ENCODE results near the gene GDF9.

The GDF9 gene

DNA sequence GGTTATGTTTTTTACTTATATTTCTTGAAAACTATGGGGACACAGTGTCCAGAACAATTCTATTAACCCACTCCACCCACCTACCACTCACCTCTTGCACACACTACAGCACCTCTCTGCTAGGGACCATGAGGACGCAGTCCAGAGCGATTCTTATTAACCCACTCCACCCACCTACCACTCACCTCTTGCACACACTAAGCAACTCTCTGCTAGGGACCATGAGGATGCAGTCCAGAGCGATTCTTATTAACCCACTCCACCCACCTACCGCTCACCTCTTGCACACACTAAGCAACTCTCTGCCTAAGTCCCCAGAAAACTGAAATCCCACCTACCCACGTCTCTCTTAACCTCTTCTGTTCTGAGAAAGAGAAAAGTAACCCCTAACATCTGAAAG lies 33.7 kb downstream of the GDF9 start:
- no peak for DNase-seq

DNA sequence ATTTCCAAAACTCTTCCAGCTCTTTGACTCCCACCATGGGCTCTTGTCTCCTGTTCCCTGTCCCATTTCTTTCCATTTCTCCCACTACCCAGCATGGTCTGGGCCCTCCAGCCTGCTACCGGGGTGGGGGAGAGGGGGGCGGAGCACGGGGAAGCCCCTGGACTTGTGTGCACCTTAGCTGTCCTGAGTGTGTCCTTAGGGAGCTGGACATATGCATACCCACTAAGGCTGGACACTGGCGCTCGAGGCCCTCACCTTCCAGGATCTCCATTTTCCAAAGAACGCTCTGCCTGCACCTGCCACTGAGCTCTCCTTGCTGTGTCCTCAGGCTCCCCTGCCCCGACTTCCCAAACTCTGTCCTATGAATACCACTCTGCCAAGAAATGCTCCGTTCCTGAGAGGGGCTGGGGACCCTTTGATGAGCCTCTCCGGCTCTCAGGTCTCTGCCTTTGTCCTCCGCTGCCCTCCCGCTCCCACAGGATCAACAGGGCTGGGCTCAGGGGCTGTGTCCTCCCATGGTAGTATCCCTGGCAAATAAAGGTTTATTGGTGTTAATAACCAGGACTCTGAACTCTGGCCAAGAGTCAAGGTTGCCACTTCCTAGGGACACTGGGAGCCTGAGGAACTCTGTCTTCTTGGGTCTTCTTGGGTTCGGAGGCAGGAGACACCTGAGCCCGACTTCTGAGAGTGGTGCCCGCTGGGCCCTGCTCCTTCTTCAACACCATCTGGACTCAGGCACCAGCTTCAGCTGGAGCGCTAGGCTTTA lies 35.0 kb downstream of the GDF9 start:
- DNase-seq: no peak

DNA sequence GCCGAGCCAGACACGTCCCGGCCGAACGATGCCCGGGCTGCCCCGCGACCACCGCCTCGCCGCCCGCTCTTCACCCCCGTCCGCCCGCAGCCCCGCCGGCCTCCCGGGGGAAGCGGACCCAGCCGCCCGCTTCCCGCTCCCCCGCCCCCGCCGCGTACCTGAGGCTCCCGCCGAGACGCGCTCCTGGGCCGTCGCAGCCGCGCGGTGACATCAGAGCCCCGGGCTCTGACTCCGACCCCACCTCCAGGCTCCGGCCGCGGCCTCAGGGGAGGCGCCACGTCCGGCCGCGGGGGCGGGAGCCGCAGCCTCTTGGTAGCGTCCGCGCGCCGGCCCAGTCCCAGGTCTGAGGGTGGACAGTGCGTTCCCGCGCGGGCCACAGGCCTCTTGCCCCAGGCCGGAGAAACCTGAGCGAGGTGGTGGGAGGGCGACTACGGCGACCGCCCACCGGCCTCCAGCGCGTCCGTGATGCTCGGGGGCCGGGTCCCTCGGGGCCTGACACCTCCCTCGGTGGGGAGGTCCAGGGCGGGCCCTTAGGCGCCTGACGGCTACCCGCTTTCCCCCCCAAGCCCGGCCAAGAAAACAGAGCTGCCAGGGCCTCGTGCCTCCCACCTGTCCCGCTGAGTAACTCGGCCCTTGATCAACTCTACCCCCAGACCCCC lies 35.7 kb downstream of the GDF9 start, which contains the start of gene SHROOM1:
SHROOM1 (minus strand) TSS at position 212 of the 659 bp plus-strand sequence. CDS start 4,507 bp downstream, outside the sequence.
- peak; percentile 2 for DNase-seq

DNA sequence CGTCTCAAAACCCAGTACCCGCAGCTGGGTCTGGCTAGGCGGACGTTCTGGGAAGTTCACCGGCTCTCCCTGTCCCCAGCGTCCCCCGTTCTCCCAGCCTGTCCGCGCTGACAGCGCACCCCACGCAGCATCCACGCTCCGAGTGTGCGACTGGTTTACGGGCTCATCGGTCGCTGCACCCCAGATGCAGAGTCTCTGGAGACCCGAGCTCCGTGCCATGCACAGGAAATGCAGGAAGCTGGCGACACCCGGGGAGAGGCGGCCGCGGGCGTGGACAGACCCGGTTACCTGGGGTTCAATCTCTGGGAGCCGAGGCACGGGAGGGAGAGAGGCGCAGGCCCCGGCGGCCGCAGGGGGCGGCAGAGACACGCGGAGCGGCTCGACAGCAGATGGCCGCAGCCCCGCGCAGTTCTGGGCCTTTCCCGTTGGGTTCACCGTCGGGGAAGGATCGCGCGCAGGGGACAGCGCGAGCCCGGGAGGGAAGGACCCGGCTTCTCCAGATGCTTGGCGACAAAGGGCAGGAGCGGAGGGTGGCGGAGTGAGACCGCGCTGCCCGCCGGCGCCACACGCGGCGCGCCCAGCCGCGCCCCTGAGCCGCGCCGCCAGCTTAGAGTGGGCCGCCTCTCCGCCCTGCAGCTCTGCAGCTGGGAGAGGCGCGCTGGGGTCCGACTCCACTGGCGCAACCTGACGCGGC lies 36.4 kb downstream of the GDF9 start:
- DNase-seq: no peak

DNA sequence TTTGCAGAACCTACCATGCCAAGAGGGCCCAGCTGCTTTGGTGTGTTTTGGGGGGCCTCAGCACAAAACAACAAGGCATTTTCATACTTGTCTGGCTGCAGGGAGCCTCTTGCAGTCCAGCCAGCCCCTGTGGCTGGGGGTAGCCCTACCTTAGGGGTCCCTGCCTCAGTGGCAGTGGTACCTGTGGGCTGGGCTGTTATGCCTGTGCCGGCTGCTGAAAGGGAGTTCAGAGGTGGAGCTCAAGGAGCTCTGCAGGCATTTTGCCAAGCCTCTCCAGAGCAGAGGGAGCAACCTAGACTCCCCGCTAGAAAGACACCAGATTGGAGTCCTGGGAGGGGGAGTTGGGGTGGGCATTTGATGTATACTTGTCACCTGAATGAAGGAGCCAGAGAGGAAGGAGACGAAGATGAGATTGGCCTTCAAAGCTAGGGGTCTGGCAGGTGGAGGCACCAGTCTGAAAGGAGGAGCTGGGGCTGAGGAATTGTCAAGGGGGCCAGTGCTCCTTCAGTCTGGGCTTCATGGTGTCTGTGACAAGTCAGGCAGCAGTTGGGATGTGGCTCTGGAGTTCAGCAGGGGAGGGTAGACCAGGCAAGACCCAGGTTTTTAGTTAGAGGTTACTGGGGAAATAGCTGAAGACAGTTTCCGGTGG lies 37.3 kb downstream of the GDF9 start:
- no peak for DNase-seq

DNA sequence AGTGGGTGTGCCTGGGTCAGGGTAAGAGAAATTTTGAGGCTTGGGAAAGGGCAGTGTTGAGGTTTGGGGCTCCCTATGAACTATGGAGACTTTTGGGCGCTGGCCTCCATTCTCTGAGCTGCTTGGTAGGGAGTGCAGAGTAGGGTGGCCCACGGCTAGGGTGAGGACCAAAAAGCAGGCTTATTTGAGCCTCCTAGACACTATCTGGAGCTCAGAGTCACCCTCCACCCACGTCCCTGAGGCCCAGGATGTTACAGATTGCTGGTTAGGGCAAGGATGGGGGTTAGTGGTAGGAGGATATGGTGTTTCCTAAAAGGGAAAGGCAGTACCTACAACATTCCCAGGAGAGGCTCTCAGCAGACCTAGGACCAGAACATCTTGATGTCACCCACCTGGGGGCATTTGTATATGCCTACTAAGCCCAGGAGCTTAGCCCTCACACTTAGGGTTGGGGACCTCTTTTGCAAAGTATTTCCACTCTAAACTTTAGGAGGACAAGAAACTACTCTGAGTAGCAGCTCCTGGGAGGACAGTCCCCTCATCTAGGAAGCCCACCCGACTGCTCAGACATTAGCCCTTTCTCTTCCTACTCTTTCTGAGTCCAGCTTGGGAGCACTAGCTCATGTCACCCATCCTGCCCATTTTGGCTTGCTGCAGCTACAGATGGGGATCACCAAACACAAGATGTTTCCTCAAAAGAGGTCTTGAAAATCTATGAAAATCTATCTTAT lies 38.2 kb downstream of the GDF9 start:
- DNase-seq: no peak

DNA sequence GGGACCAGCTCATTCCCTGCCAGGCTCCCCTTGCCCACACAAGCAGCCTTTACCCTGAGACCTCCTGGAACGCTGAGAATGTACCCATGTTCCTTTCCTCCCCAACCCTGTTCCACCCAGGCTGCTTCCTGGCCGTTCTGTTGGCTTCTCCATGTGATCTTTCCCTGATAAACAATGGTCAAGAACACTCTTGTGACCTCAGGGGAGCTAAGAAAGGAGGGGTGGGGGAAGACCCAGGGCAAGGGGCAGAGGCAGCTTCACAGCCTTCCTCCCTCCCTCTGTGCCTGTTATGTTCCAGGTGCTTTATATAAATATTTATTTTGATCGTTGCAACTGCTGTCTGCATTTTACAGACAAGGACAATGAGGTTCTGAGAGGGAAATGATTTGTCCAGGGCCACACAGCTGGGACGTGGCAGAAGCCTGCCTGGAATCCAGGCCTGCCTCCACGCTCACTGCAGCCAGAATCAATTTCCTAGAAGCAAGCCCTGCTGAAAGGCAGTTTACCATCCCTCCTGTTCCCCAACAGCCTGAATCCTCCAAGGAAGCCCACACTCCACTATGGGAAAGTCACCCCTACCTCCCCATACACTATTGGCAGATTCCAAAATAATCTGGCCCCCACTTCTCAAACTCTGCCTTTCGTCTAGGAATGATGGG lies 39.7 kb downstream of the GDF9 start:
- DNase-seq: no peak

DNA sequence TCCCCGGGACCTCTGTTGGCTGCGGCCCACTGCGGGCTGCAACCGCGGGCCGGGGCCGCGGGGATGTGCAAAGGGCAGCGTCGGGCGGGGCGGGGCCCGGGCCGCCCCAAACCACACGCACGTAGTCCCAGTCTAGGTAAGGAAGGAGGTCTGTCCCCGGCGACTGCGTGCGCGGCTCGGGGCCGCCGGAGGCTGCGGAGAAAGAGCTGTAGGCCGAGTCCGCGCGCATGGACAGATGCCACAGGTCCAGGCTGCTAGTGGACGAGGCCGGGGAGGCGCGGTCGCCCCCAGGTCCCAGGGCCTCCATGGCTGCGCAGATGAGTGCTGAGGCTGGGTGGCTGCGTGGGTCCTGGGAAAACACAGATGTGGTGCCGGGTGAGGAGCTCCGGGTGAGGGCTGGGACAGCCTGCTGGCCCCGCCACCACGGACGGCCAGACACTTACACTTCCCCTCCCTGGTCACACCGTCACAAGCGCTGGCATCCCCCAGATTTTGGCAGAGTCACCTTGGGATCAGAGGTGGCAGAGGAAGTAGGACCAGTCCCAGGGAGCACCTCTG lies 40.4 kb downstream of the GDF9 start:
- no peak for DNase-seq

DNA sequence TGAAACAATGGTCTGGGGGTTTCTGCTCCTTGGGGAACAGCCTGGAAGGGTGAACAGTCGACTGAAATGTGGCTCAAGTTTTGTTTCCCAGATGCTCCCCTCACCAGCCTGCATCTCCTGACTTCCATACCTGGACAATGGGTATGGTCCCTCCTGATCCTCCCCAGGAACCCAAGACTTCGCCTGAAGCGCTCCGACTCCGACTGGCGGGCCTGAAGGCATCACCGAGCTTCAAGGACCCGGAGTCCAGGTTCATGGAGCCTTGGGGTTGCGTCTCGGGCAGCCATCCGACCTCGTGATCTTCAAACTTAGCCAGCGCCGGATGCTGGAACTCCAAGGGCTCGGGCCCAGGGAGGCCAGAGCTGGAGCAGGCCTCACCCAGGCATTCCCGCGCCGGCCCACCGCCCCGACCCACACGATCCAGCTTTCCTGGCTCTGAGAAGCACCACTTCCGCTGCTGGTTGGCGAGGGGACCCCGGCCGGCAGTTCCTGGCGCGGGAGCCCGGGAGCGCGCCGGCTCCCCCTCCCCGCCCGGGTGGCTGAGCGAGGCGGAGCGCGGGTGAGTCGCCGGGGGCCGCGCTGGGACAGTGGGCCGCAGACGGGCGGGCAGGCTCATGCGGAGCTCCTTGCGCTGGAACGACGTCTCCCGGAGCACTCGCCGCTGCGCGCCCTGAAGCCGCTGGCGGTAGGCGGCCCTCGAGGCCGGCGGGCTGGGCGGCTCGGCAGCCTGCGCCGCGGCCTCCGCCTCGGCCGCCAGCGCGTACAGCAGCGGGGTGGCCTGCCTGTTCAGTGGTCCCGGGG lies 41.0 kb downstream of the GDF9 start:
- DNase-seq: no peak

DNA sequence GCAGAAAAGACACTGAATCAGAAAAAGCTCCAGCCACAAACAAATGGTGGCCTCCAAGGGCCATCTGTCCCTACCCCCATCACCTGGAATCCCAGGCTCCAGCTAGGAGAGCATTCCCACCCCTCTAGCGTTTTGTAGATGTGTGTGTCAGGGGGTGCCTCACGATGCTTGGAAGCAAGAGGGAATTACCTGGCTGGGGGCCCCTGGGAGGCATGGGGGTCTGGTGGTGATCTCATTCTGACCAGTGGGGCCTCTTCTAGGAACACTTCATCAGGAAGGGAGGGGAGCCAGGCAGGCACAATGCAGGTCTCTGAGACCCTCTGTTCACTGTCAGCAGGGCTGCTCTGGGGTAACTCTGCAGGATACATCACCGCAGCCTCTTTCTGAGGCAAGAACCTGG lies 41.8 kb downstream of the GDF9 start:
- no peak for DNase-seq

DNA sequence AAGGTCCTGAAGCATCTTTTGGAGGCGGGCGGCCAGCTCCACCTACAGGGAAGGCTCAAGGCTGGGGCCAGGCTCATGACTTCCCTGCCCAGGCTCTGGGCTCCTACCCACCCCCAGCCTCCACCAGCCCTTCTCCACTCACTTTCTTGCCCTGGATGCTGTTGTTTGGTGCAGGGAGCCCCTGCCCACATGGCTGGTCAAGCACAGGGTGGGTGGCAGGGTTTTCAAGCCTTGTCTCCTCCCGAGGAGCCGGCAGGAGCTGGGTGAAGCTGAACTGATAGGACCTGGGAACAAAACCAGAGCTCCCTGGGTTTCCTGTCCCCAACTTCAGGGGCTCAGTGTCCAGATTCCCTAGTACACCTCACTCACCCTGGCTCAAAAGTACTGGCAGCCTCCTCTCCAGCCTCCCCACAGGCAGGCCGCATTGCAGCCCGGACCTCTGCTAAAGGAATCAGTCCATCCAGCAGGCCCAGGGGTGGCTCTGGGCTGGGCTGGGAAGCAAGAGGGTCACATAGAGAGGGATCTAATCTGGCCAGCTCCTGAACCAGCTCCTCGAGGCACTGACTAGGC lies 42.7 kb downstream of the GDF9 start:
- DNase-seq: no peak

DNA sequence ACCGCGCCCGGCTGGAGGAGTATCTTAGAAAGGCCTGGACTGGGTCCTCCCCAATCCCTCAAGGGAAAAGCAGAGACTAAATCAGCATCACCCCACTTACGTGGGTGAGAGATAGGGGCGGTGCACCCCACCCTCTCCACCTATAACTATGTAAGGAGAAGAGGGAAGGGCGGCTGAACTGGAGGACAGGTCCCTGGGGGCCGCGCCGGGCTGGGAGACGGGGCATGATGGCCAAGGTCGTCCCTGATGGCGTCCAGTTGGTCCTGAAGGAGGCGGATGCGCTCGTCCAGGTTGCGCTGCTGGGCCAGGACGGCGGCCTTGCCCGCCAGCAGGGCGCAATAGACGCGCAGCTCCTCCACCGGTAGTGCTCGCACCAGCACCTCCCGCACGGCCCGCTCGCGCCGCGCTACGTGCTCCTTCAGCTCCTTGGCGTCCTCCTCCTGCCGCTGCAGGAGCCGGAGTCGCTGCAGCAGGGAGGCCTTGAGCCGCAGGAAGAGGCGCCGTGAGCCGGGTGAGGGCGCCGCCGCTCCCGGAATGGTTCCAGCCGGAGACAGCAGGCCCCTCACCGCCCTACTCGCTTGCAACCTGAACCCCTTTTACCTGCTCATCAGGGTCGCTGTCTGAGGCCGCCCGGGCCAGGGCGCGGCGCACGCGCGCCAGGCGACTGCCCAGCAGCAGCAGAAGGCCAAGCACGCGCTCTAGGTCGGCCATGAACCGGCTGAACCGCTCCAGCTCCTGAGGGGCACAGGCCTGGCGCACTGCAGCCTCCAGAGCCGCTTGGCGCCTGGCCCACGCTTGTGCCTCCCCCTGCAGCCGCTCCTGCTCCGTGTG lies 43.4 kb downstream of the GDF9 start:
- no peak for DNase-seq

DNA sequence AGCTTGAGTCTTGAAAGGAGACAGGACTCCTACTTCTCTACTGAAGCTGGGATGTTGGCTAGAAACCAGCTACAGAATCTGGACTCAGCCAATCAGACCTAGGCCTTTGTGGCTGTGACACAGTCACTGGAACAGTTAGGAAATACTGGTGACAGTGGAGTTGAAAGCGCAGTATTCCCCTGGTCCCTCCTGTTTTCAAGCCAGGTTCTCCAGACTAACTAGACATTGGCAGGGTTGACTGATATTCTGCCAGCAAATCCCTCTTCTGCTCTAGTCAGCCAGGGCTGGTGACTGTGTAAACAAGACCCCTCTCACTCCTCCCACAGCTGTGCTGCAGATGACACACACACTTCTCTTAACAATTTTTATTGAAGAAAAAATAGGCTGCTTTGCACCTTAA lies 44.5 kb downstream of the GDF9 start:
- peak; percentile 14 for DNase-seq

DNA sequence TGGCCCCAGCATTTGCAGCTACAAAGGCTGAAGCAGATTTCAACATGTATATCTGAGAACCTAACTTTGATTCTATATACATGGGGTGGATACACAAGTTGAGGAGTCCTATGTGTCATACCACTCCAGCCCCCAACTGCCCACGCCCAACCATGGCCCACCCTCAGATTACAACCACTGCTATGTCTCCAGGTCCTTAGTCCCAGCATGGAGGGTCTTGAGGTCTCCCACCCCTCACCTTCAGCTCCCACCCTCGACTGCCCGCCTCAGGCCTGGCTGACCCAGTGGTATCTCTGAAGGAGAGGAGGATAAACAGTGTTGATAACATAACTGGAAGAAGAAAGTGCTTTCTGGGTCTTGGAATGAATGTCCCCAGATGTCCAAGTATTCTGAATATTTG lies 44.9 kb downstream of the GDF9 start:
- DNase-seq: no peak

DNA sequence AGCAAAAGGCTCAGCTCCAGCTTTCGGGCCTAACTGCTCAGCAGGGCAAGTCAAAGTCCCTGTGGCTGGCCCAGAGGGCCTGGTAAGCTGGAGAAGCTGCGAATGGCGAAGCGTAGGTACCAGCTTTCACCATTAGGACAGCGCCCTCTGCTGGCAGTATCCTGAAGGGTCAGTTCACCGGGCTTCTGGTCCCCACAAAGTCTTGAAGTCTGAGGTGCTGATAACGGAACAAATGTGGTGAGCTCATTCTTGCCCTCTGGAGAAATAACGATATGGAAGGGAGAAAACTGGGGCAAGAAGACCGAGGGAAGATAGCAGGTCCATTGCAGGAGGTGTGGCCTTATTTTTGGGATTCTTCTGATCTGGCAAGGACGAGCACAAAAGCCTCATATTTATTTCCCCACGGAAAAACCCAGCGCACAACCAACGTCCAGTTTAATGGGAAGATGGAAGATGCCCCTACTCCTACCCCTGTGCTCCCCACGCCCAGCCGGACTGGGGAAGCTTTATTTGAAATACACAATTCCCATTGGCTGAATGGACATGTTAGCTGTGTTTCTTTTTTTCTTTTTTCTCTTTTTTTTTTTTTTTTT lies 46.0 kb downstream of the GDF9 start:
- peak; percentile 3 for DNase-seq

DNA sequence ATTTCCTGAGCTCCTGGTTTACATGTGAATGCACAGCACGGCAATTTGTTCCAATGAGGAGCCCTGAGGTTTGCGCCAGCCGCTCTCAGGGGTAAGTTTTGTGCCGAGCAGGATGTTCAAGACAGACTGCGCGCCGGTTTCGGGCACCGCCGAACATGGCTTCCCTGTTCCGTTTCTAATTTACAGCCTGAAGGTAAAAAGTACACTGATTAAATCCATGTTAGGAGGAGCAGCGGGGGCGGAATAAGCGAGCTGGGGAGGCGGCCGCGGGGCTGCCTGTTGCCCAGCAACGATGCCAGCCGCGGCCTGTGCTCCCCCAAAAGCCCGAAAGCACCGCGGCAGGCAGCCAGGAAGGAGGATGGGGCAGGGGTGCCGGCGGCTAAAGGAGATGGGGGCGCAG lies 46.8 kb downstream of the GDF9 start:
- DNase-seq: no peak

DNA sequence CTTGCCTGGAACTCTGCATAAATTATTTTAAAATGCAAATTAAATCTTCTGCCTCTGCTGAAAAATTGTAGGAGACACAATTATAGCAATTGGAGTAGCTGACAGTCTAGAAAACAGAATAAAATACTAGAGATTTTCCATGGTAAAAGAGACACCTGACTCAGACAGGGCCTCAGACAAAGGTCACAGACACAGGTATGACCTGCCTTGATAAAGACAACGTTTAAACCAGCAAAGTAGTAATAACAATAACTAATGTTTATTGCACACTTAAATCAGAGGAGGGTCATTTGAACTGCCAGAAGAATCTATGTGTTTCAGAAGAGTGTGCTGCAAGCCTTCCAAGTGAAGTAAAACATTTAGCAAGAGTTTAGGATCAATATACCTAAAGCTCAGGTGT lies 49.3 kb downstream of the GDF9 start:
- DNase-seq: no peak

DNA sequence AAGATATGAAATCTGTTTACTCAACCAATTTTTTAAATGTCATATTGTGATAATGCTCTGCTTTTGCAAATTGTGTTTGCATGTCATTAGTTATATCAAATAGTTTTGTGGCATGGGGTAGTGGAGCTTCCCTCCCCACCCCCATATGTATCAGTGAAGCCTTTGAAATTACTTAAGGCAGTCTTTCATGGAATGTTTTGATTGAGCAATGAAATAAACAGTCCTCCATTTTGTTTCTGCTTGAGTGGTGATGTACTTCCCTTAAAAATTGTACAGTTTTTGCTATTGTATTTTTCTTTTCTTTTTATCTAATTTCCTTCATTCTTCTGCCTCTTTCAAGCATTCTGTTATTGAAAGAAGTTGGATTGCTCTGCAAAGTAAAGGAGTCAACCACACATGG lies 49.7 kb downstream of the GDF9 start:
- no peak for DNase-seq

DNA sequence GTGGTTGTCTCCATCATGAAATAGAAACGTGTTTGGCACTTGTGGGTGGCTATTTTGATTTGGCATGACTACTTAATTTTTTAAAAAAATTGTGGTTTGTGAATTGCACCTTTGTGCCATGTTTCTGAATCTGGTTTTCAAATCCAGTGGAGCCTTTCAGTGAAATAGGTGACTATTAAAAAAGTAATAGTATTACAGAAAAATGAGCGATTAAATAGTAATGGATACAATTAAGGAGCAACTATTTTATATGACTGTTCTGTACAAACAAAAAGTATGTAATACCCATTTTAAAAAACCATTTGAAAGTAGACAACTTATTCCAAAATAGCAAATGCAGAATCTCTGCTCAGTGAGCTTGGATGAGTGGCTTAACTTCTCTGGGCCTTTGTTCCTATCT lies 50.2 kb downstream of the GDF9 start:
- DNase-seq: no peak

All from DMS79 (cell line).